Activated CD4-positive, alpha-beta T cell treated with anti-CD3 and anti-CD28 coated beads, Interleukin-2, amount 50 U/mL, for 4 hours (primary cell): Measurements from ENCODE around the gene HAX1.
A peak's percentile ranks its signal among the peaks of the same experiment; 100 is the strongest.
"Not testable (repeated sequence)": the region's sequence is repeated elsewhere in the genome, so short reads cannot be mapped to it uniquely, and the experiment has no call there.

Source experiments
- DNase-seq, 2 experiments: peaks; one replicate each; pipeline ENCODE4 v3.0.0-alpha.2; 2020

The HAX1 gene

DNA sequence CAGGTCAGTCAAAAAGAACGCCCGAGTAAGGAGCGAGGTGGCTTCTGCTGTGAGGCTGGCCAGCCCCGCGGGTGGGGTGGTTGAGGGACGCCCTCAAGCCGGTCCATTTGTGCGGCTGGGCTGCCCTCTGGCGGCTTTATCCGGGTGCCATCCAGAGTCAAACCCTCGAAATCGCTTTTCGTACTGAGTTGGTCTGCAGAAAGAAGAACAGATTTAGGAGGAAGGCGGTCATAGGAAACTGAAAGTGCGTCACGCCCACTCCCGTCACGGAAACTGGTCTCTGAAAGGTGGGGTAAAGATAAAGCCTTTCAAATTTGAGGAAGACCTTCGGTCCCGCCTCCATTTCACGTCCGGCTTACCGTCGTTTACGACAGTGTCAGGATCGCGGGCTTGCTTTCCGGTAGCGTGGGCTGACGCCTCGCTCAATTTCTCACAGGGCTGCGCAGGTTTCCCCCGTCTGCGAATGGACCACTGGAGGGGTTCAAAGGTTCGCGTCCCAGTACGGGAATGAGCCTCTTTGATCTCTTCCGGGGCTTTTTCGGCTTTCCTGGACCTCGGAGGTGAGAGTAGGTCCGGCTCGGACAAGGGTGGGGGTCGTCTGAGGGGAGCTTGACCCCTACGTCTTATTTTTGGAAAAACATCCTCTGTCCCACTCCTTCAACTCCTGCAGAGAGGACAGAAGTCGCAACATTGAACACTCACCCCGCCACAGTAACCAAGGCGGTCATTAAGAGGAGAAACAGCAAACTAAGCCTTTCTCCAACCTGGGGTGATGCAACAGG lies at the start of gene HAX1:
HAX1 (plus strand) TSS at position 413 of the 782 bp plus-strand sequence; CDS start at position 508, 95 bp downstream.
- peak; percentile 98 for DNase-seq

DNA sequence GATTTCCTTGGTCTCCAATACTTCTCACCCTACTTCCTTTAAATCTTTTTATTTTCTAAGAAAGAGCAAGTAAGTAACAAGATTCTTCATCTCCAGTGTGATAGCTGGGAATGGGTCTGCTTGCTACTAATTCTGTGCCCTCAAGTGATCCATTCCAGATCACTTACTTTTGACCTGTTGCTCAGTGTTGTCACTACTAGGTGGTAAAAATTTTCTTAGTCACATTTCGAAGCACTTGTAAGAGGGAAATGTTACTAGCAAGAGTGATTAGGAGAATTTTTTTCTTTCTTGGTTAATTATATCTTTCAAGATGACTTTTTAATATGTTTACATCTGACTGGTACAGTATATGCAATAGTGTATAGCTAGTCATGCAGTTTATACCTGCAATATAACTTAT lies 49.5 kb upstream of the HAX1 start:
- no peak for DNase-seq

DNA sequence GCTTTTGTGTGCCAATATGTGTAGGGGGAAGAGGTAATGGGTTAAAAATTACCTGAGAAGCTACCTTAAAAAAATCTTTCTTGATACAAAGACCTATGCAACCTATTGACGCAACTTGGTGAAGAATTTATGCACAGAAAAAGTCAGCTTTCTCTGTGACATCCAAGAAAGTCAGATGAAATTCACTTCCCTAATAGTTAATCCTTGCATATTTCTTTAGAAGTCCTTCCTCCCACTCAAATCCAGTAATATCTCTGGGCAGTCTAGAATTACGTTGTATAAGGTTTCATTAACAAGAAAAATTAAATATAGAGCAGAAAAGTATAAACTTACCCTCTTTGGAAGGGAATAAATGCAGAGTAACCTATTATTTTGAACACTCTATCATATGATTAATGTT lies 48.8 kb upstream of the HAX1 start:
- DNase-seq: no peak

DNA sequence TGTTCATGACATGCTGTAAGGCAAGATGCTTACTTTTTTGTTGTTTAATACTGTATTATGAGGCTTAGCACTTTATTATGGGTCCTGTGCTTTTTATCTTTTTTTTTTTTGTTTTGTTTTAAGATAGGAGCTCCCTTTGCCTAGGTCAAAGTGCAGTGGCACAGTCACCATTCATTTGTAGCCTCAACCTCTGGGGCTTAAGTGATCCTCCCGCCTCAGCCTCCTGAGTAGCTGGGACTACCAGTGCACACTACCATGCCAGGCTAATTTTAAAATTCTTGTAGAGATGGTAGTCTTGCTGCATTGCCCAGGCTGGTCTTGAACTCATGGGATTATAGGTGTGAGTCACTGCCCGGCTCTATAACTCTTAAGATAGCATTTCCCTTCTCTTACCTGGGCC lies 47.1 kb upstream of the HAX1 start:
- DNase-seq: no peak

DNA sequence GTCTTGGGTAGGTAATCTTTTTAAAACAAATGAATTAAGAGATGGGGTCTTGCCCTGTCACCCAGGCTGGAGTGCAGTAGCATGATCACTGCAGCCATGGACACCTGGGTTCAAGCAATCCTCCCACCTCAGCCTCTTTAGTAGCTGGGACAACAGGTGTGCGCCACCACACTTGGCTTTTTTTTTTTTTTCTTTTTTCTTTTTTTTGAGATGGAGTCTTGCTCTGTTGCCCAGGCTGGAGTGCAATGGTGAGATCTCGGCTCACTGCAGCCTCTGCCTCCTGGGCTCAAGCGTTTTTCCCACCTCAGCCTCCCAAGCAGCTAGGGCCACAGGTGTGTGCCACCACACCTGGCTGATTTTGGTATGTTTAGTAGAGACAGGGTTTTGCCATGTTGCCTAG lies 41.3 kb upstream of the HAX1 start:
- not testable (repeated sequence) for DNase-seq

DNA sequence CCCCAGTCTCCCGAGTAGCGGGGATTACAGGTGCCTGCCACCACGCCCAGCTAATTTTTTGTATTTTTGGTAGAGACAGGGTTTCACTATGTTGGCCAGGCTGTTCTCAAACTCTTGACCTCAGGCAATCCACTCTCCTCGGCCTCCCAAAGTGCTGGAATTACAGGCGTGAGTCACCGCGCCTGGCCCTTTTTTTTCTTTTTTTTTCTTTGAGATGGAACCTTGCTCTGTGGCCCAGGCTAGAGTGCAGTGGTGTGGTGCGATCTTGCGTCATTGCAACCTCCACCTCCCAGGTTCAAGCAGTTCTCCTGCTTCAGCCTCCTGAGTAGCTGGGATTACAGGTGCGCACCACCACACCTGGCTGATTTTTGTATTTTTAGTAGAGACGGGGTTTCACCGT lies 39.3 kb upstream of the HAX1 start:
- not testable (repeated sequence) for DNase-seq

DNA sequence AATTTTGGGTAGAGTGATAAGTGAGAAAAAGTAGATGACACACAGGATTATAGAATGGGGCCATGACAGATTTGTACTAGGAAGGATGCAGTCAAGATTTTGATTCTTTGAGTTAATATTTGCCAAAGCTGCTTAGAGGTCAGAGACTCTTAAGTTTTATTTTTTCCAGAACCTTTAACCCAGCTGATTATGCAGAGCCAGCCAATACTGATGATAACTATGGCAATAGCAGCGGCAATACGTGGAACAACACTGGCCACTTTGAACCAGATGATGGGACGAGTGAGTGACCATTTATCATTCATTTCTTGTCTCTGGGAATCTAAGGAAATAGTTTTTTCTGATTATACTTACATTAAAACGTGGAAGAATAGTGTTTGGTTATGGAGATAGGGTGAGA lies 35.6 kb upstream of the HAX1 start:
- DNase-seq: no peak

DNA sequence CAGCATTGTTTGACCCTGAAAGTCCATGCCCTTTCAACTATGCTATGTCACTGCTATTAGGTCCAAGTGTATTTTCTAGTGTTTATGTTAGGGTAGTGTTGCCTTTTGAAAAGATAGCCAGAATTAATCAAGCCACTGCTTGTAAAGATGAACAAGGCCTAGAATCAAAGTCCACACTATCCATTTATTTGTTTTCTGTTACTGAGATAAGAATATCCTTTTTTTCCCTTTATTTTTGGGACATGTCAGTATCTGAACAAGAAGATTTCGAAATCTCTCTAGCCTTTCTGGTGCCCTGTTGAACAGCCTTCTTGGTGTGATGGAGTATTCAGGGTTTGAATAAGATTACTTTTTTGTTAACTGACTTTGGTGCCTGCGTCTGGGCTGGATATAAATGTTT lies 35.0 kb upstream of the HAX1 start:
- DNase-seq: no peak

DNA sequence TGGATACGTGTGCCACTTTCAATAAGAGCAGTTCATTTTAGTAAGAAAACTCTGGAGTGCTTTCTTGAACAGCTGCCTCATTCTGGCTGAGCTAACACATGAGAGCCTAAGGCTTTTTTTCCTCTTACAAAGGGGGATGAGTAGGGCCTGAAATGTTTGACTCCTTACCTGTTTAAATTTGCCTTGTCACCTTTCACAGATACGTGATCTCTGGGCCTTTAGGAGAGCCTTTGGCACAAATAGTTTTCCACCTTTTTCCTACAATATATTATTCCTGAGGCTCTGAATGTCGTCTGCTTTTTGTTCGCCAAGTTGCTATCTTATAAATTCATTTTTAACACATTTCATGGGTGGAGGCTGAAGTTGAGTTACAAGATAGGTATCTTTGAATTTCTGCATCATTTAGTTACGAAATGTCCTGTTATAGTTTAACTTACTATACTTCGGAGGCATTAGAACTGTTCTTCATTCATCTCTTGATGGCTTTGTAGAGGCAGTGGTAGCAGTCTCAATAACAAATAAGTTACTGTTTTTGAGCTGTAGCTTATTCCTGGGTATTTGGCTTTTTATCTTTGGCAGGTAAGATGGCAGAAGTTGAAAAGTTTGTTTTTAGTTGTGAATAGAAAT lies 34.4 kb upstream of the HAX1 start:
- no peak for DNase-seq

DNA sequence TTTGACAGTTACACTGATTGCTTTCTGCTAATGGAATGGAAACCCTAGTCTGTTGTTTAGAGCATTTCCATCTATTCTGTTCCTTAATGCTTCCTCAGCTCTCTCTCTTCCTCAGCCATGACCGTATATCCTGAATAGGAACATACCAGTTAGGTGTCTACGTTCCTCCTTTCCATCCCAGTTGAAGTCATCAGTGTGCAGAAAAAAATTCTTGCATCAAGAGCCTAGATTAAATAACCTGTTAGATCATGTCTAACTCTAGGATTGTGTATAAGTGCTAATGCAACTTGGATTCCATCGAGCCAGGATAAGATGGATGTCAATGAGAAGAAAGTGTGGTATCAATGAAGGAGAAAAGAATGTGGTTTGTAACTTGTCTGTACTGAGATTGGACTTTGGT lies 32.9 kb upstream of the HAX1 start:
- no peak for DNase-seq

DNA sequence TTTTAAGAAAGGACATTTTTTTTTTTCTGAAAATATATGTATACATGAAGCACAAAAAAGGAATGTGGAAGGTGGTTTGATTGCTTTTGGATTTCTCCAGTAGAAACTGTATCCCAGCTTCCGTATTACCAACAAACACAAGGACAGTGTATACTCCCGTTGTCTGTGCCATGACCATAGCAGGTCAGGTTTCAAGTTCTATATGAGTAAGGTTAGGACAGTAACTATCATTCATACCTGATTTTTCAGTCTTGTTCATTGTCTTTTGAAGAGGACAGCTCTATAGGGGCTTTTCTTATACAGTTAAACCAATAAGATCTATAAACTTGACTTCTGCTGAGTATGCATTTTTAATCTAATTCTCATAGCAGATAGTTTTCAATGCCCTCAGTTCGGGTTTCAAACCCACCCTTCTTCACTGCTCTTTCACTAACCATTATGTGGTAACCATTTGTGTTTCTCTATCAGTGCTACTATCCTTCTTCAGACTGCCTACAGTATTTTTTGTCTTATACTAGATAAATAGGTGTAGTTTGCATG lies 32.1 kb upstream of the HAX1 start:
- no peak for DNase-seq

DNA sequence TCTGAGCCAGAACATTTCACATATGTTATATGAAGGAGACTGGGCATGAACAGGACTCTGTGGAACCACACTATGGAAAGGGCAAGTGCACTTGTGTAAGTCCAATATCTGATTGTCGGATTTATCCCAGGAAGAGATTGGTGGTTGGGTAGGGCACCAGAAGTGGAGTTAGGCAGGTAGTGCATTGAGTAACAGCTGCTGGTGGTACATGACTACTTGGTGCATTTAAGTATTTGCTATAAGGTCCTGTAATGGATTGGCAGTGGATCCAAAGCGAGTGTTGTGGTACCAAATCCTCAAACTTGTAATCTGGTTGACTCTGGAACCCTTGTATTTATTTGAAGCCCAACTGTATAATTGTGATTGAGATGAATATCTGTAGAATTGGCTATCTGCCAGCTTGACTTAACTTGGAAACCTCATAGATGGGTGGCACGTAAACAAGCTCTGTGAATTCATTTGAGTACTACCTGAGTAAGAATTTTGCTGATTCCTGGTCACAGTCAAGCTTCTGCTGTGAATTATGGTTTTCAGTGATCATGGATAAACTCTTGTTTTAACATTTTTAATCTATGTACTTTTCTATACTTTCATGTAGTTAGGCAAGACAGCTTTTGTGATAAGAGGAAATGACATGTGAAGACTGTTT lies 30.6 kb upstream of the HAX1 start:
- DNase-seq: no peak

DNA sequence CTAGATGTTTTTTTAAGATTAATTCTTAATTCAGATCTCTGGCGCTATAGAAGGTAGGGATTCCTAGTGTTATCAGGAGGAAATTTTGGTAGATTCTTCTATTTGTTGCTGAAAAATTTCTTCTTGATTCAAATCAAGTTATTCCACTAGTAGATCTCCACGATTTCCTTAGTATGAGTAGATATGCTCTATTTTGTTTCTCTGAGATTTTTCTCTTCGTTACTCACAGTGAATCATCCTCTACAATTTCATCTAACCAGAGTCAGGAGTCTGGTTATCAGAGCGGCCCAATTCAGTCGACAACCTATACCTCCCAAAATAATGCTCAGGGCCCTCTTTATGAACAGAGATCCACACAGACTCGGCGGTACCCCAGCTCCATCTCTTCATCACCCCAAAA lies 18.8 kb upstream of the HAX1 start:
- no peak for DNase-seq

DNA sequence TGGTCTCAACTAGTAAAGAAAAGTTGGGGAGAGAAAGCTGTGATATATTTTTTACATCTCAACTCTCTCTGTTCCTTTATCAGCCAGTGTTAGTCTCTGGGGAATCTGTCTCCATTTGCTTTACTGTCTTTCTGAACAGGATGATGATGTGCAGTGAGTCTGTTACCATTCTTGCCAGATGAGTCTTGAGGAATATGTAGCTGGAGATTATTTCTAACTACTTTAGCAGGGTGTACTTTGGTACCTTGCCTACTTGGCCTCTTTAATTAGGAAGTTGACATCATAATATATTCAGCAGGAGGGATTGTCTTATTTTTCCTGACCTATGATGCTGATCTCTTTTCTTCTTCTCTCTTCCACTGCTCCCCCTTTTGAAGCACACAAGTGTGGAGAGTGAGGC lies 15.7 kb upstream of the HAX1 start:
- no peak for DNase-seq

DNA sequence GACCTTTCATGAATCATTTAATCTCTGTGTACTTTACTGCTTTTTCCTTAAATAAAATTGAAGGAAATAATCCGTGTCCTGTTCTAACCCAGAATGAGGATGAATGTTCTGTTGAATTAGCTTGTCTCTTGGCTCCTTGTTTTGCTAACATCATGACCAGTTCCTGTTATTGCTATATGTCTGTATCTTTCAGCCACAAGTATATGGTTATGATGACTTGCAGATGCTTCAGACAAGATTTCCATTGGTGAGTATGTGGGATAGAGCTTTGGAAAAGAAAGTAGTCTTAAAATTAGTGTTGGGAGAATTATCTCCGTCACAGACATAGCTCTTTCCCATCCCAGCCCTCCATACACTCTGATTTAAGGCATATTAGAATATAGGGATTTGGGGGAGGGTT lies 13.6 kb upstream of the HAX1 start:
- DNase-seq: no peak

DNA sequence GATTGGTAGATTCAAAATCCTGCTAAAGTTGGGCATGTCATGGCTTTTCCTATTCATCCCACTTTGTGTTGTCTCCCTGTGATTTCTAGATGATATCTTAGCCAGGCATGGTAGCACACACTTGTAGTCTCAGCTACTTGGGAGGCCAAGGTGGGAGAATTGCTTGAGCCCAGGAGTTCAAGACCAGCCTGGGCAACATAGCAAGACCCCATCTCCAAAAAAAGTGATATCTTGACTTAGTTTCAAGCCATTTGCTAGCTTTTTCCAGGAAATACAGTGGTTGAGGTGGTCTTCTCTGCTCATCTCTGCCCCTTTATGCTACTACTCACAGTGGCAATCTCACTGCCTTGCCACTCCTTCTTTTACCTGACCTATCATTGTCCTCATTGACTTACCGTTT lies 12.3 kb upstream of the HAX1 start:
- DNase-seq: no peak

DNA sequence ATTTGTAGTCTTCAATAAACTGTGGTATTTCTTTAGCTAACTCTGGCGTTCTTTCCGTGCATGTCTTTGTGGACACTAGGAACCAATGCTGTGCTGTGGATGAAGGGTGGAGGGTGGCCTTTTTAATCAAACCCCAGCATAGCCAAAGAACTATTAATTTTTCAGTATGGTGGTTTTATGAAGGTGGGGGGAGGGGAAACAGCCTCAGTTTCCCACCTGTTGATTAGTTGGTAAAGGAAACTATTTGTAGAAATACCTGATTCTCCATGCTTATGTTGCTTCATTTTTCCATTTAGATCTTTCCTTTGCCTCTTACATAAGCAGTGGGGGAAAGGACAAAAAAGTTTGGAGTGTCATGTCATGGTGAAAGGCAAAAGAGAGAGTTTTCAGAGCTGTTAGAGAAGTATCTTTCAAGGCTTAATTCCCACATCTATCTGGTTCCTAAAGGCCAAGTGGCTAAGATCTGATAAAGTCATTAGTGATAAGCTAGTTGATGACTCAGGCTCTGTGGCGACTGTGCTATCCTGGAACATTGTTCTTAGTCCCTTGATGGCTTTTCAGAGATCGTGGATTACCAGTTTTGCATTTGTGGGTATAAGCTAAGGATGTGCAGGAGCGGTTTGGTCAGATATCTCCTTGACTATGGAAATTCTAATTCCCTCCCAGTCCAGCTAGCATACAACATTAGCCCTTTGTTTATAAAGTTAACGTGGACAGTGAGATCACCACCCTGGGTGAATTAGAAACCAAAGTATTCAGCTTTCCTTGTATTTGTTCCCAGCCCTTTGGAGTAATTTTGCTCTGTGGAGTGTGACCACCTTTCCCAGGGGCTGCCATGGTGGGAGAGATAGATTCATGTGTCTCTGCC lies 8.7 kb upstream of the HAX1 start:
- no peak for DNase-seq

DNA sequence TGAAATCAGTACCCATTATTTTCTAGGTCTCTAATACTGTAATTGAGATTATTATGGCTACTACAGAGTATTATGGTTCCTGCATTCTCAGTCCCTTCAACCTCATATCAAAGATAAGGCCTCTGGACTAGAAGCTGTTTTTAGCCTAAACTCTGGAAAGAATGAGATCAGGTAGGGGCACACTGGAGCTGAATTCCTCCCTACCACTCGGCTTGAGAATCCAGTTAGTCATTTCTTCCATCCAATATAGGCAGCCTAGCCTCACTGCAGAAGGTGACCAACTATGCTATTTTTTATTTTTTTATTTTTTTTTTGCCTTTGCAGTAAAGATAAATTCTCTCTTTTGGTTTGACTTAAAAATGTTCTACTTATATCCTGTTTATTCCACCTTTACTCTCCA lies 8.0 kb upstream of the HAX1 start:
- no peak for DNase-seq

DNA sequence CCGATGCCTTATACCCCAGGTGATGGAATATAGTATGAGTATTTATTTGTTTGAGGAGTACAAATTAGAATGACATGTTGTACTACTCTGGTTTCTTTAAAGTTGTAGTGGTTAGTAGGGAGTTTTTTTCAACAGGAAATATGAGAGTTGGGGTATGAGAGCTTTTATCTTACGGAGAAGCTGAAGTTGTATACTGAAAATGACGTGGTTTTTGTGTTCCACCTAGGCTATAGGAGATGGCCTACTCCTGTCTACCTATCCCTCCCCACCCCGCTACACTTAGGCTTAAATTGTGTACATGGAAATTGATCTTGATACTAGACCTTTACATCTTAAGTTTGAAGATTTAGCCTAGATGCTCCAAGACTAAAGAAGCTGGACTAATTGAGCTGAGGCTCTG lies 6.8 kb upstream of the HAX1 start:
- no peak for DNase-seq

DNA sequence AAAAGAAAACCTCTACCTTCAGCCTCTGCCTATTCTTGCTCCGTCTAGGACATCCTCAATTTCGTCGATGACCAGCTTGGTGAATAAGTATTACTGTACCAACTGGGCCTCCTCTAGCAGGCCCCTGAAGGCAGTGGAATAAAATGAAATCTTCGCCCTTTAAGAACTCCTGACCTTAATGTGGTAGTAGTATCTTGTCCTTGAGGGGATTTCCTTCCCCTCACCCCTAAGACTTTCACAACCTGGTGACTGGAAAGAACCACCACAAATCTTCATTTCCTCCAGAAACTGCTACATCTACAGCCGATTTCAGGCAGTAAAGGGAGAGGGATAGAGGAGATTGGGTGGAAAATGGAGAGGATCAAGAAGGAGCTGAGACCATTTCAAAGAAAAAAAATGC lies 1.6 kb upstream of the HAX1 start:
- no peak for DNase-seq

DNA sequence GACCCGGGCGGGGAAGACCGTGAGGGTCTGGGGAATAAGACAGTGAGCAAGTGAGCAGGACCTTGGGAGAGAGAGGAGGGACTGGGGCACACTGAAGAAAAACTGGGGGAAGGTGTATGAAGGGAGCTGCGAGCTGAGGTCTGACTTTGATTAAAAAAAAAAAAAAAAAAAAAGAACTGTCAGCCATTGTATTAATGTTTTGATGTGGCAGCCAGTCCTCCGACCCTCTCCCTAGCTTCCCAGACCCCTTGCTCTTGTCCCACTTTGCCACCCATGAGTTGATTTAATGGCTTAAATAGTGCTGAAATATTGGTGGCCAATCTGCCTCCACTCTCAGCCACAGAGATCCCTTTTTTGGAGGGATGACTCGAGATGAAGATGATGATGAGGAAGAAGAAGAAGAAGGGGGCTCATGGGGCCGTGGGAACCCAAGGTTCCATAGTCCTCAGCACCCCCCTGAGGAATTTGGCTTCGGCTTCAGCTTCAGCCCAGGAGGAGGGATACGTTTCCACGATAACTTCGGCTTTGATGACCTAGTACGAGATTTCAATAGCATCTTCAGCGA lies 652 bp downstream of the HAX1 start:
- no peak for DNase-seq

DNA sequence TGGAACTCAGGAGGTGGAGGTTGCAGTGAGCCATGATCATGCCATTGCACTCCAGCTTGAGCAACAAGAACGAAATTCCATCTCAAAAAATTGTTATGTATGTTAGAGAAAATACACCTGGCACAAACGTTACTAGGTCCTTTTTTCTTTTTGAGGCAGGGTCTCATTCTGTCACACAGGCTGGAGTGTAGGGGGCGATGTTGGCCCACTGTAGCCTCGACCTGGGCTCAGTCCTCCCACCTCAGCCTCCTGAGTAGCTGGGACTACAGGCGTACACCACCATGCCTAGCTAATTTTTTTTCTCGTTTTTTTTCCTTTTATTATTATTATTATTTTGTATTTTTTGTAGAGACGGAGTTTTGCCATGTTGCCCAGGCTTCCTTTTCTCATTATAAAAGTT lies 4.4 kb downstream of the HAX1 start:
- peak; percentile 11 to 18 for DNase-seq

DNA sequence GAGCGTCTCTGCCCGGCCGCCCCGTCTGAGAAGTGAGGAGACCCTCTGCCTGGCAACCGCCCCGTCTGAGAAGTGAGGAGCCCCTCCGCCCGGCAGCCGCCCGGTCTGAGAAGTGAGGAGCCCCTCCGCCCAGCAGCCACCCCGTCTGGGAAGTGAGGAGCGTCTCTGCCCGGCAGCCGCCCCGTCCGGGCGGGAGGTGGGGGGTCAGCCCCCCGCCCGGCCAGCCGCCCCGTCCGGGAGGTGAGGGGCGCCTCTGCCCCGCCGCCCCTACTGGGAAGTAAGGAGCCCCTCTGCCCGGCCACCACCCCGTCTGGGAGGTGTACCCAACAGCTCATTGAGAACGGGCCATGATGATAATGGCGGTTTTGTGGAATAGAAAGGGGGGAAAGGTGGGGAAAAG lies 15.2 kb downstream of the HAX1 start:
- not testable (repeated sequence) for DNase-seq
